ENCODE data around the gene SRRM1.
"Not testable (repeated sequence)": the region's sequence is repeated elsewhere in the genome, so short reads cannot be mapped to it uniquely, and the experiment has no call there.

Gene SRRM1

GRCh38 chr1:24643363-24644099 is 429 bp downstream of the SRRM1 start:
- peak; percentile 43 for DNase-seq

GRCh38 chr1:24644100-24644384 is 940 bp downstream of the SRRM1 start:
- DNase-seq = no peak

- no peak for DNase-seq
These were observed 5.8 kb downstream of the SRRM1 start for GRCh38 chr1:24648919-24649318.

- DNase-seq = no peak
These were observed 9.3 kb downstream of the SRRM1 start for GRCh38 chr1:24652382-24652781.

GRCh38 chr1:24654010-24654409 is 10.9 kb downstream of the SRRM1 start:
- no peak for DNase-seq

GRCh38 chr1:24656046-24656445 is 12.9 kb downstream of the SRRM1 start:
- no peak for DNase-seq

- DNase-seq = no peak
These were observed 14.7 kb downstream of the SRRM1 start for GRCh38 chr1:24657781-24658180.

GRCh38 chr1:24659166-24659904 is 16.2 kb downstream of the SRRM1 start:
- no peak for DNase-seq

- no peak for DNase-seq
These were observed 17.0 kb downstream of the SRRM1 start for GRCh38 chr1:24659993-24660665.

- no peak for DNase-seq
These were observed 21.5 kb downstream of the SRRM1 start for GRCh38 chr1:24664507-24665033.

- DNase-seq = no peak
These were observed 23.7 kb downstream of the SRRM1 start for GRCh38 chr1:24666794-24667193.

GRCh38 chr1:24671372-24671771 is 28.3 kb downstream of the SRRM1 start:
- DNase-seq = not testable (repeated sequence)

GRCh38 chr1:24672686-24673085 is 29.6 kb downstream of the SRRM1 start:
- DNase-seq = not testable (repeated sequence)

GRCh38 chr1:24673341-24673740 is 30.2 kb downstream of the SRRM1 start:
- no peak for DNase-seq

GRCh38 chr1:24678421-24678820 is 35.3 kb downstream of the SRRM1 start:
- not testable (repeated sequence) for DNase-seq

- no peak for DNase-seq
These were observed 36.6 kb downstream of the SRRM1 start for GRCh38 chr1:24679725-24680124.

- DNase-seq = no peak
These were observed 40.6 kb downstream of the SRRM1 start for GRCh38 chr1:24683713-24684162.

- no peak for DNase-seq
These were observed 44.9 kb downstream of the SRRM1 start for GRCh38 chr1:24688033-24688432.

GRCh38 chr1:24688621-24689195 is 45.6 kb downstream of the SRRM1 start:
- peak; percentile 56 for DNase-seq

GRCh38 chr1:24691051-24691450 is 47.9 kb downstream of the SRRM1 start:
- DNase-seq = no peak

- no peak for DNase-seq
These were observed 49.4 kb downstream of the SRRM1 start for GRCh38 chr1:24692351-24692980.

- no peak for DNase-seq
These were observed 50.8 kb downstream of the SRRM1 start for GRCh38 chr1:24693827-24694379.
